Ascending aorta (tissue), 2 donors: ENCODE measurements around the gene NKAIN2. TPM values are rescaled to one million over a fixed set of nuclear protein-coding genes. Genes with fewer than 3 reads are reported as not detected.

ENCODE experiments used
- DNase-seq, 2 donors: peaks; one replicate each; pipeline ENCODE4 v3.0.0-alpha.2; 2019; ENCODE audit warnings: low spot score in 2 of 2
- H3K27ac ChIP-seq, 2 donors: fragments of 200-600 bp; sonication (generic); one replicate each; pipeline ENCODE4 v1.5.1; 2016 to 2017; ENCODE audit warnings: mild to moderate bottlenecking in 1 of 2
- H3K27me3 ChIP-seq: fragments of 200-600 bp; sonication (generic); one replicate; pipeline ENCODE4 v1.5.1; 2017
- H3K36me3 ChIP-seq, 2 donors: fragments of 200-600 bp; sonication (generic); one replicate each; pipeline ENCODE4 v1.5.1; 2016
- H3K4me1 ChIP-seq, 2 donors: fragments of 200-600 bp; sonication (generic); one replicate each; pipeline ENCODE4 v1.5.1; 2016 to 2017; ENCODE audit warnings: mild to moderate bottlenecking in 1 of 2
- H3K4me3 ChIP-seq, 2 donors: fragments of 200-600 bp; sonication (generic); one replicate each; pipeline ENCODE4 v1.5.1; 2016 to 2017; ENCODE audit warnings: mild to moderate bottlenecking in 1 of 2
- H3K9me3 ChIP-seq, 2 donors: fragments of 200-600 bp; sonication (generic); one replicate each; pipeline ENCODE4 v1.5.1; 2016
- CTCF ChIP-seq, 3 experiments: fragments of 200-600 bp in 2 of 3; fragments of 450-650 bp in 1 of 3; sonication (generic) in 2 of 3; IDR thresholded peaks; one replicate each; pipeline ENCODE4 v1.5.1; 2016 to 2019; ENCODE audit warnings: antibody characterized with exemption in 3 of 3, mild to moderate bottlenecking in 1 of 3, moderate library complexity in 1 of 3
- intact Hi-C: fragments of 100-400 bp; cut with DNase I; formaldehyde crosslinking; loops from one replicate; pipeline ENCODE4 v1.15.1; 2023
- total RNA-seq: library from RNA; depleted of rRNA; stranded (reverse); fragments of >200 nt; gene quantifications from one replicate; pipeline ENCODE4 v1.1.0, GENCODE V29; 2016

Gene NKAIN2
- total RNA-seq, 1 donor from 2014 or later: 0.11 TPM

DNA sequence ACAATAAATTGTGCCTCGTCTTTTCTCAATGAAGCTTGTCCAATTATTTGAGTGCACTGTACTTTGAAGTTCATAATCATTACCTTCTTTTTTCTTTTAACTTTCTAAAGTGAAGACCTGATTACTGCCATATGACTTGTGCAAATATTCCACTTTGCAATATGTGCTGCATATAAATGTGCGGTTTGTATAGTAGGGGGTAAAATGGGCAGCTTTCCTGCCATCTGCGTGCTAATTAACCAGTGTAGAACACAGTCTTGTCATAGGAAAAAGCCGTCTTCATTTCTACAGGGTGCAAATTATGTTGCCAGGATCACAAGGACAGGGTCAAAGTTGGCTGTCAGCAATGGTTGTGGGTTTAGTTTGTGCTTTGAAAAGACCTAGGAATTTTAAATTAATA, 397.0 kb downstream of the NKAIN2 start:
- Histone ChIP-seq H3K9me3 (no peaks in the 10 kb centered on the region), H3K36me3 (no peaks in the 10 kb centered on the region), H3K27ac (no peak overlapping the region), H3K4me3 (no peak overlapping the region), H3K4me1 (no peaks in the 10 kb centered on the region), H3K27me3 (no peaks in the 10 kb centered on the region)
- DNase-seq: no peak
- no peak for TF ChIP-seq CTCF (IDR thresholded peaks at IDR 0.05)
- intact Hi-C loops: no loop called here

- Histone ChIP-seq H3K4me1 (no peaks in the 10 kb centered on the region), H3K27me3 (no peaks in the 10 kb centered on the region), H3K36me3 (no peaks in the 10 kb centered on the region), H3K4me3 (no peak overlapping the region), H3K27ac (no peak overlapping the region), H3K9me3 (no peaks in the 10 kb centered on the region)
- TF ChIP-seq CTCF (IDR thresholded peaks at IDR 0.05): no peak
- no peak for DNase-seq
- intact Hi-C loops: no loop called here
These were observed 399.6 kb downstream of the NKAIN2 start for GRCh38 chr6:124203101-124203811.

- TF ChIP-seq CTCF (IDR thresholded peaks at IDR 0.05): no peak
- intact Hi-C loops: no loop called here
- H3K27ac ChIP-seq: no peak overlapping the region
- DNase-seq: no peak
- no peaks in the 10 kb centered on the region for H3K27me3 ChIP-seq
- no peaks in the 10 kb centered on the region for H3K9me3 ChIP-seq
- no peaks in the 10 kb centered on the region for H3K36me3 ChIP-seq
- H3K4me3 ChIP-seq: no peak overlapping the region
- no peaks in the 10 kb centered on the region for H3K4me1 ChIP-seq
These were observed 400.1 kb downstream of the NKAIN2 start for GRCh38 chr6:124203812-124204167.

DNA sequence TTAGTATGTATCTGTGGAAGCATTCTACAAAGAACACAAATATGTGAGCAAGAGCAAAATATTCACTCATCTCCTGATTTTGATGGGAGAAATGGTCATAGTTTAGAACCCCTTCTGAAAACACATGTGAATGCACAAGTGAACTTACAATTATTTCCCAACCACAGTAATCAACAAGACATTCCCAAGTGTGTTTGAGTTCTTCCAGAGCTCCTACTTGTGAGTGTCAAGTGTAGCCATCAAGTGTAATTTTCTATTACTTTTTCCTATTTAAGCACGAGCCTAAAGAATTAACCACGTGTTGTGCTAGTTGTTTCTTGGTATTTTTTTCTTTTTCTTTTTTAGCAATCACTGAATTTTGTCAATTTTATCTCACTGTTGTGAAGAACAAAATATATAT, 402.3 kb downstream of the NKAIN2 start:
- DNase-seq: no peak
- H3K36me3 ChIP-seq: no peaks in the 10 kb centered on the region
- intact Hi-C loops: no loop called here
- no peak for TF ChIP-seq CTCF (IDR thresholded peaks at IDR 0.05)
- no peaks in the 10 kb centered on the region for H3K9me3 ChIP-seq
- no peak overlapping the region for H3K27ac ChIP-seq
- H3K4me1 ChIP-seq: no peaks in the 10 kb centered on the region
- H3K27me3 ChIP-seq: no peaks in the 10 kb centered on the region
- no peak overlapping the region for H3K4me3 ChIP-seq

DNA sequence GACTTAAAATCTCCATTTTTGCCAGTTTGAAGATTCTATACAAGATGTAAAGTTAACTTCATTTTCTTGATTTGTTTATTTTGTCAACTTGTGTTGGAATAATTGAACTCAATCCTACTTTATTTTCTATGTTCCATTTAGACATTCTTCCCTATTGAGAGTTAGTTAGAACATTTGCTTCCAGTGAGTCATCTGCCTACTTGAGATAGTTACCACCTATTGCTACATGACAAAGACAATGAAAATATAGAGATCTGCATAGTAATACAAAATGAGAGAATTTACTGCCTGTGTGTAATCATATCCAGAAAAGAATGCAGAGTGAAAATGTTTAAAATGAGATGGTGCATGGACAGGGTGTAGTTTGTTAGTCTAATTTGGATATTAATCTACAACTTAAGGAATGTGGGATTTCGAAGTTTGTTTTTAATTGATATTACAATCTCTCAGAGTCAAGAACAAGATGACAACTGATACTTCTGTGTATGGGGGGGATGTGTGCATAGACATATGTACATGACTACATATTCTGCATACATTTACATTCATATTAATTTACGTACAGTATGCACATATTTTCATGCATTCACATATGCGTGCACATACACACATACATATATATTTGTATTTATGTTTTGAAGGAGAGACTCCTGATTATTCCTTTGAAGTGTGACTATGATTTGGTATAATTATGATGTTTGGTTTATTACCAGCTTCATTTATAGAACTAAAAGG, 420.1 kb downstream of the NKAIN2 start:
- no peak overlapping the region for H3K27ac ChIP-seq
- no peaks in the 10 kb centered on the region for H3K27me3 ChIP-seq
- DNase-seq: no peak
- H3K36me3 ChIP-seq: no peaks in the 10 kb centered on the region
- H3K4me3 ChIP-seq: no peak overlapping the region
- TF ChIP-seq CTCF (IDR thresholded peaks at IDR 0.05): no peak
- no peaks in the 10 kb centered on the region for H3K9me3 ChIP-seq
- intact Hi-C loops: no loop called here
- no peaks in the 10 kb centered on the region for H3K4me1 ChIP-seq
